Measurements from ENCODE around the gene BBLN. TPM values are rescaled to one million over a fixed set of nuclear protein-coding genes. Genes with fewer than 3 reads are reported as not detected.

The BBLN gene, protein sequence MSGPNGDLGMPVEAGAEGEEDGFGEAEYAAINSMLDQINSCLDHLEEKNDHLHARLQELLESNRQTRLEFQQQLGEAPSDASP
- 19.4 and 20.4 TPM in 2 replicates for total RNA-seq

GRCh38 chr9:128159784-128160602 is at the start of gene BBLN:
BBLN (plus strand) TSS chr9:128160265; CDS start chr9:128160408, 143 bp downstream.

GRCh38 chr9:128127568-128127989 is 32.5 kb upstream of the BBLN start, which contains the start of gene PTGES2:
PTGES2 (minus strand) TSS chr9:128127729; CDS start chr9:128127717, 12 bp downstream.

DNA sequence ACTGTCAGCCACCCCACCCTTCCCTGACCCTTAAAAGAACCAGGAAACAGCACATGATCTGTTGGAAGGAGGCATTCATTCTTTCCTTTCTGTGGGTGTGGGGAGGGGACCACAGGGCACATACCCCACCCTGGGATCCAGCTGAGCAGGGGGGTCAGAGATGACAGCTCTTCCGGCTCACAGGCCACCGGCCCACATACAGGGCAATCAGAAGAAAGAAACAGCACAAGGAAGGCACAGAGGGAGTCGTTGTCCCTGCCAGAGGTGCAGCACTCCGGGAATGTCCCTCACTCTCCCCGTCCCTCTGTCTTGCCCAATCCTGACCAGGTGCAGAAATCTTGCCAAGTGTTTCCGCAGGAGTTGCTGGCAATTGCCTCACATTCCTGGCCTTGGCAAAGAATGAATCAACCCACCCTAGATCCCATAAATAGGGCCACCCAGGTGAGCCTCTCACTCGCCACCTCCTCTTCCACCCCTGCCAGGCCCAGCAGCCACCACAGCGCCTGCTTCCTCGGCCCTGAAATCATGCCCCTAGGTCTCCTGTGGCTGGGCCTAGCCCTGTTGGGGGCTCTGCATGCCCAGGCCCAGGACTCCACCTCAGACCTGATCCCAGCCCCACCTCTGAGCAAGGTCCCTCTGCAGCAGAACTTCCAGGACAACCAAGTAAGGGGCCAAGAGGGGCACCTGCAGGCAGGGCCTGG is 10.9 kb upstream of the BBLN start, which contains the start of gene LCN2:
Gene LCN2 (plus strand): TSS at position 453 of the 701 bp plus-strand sequence. CDS start 73 bp downstream, at position 526.

GRCh38 chr9:128191406-128192046 is 31.5 kb downstream of the BBLN start, which contains the start of gene CIZ1:
CIZ1 (minus strand) TSS chr9:128191572; CDS start chr9:128190857, 715 bp downstream.

DNA sequence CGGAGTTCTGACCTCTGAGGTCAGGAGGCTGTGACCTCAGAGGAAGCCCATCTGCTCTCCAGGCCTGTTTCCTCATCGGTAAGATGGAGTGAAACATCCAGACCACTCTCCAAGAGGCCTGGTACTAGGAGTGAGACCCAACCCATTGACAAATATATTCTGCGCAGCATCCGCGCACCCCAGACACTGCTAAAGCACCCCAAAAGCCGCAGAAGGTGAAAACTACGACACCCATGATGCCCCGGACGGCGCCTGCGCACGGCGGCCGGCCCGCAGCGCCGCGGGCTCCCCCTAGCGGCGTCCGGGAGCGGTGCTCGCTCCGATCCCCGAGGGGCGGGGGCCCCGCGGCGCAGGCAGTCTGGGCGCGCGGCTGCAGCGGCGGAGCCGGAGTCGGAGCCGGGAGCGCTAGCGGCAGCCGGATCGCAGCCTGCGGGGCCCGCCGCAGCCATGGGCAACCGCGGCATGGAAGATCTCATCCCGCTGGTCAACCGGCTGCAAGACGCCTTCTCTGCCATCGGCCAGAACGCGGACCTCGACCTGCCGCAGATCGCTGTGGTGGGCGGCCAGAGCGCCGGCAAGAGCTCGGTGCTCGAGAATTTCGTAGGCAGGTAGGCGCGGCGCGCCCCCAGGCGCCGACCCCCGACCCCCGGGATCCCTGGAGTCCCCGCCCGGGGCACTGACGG is 43.1 kb downstream of the BBLN start, which contains the start of gene DNM1:
Gene DNM1 (plus strand): TSS at position 356 of the 683 bp plus-strand sequence. CDS start 92 bp downstream, at position 448.

Other genes with a start within 250 kb of the BBLN start
- 28.8 and 32.0 TPM in 2 replicates for gene ST6GALNAC4, start 243.2 kb upstream of the BBLN start, total RNA-seq
- 0.44 and 0.97 TPM in 2 replicates for gene PIP5KL1, start 229.5 kb upstream of the BBLN start, total RNA-seq
- 6.2 and 14.2 TPM in 2 replicates for gene DPM2, start 222.4 kb upstream of the BBLN start, total RNA-seq
- 1.1 and 20.5 TPM in 2 replicates for gene EEIG1, start 179.3 kb upstream of the BBLN start, total RNA-seq
- gene NAIF1, start 92.9 kb upstream of the BBLN start, total RNA-seq, result 9.1 and 11.9 TPM in 2 replicates
- gene SLC25A25, start 92.0 kb upstream of the BBLN start, total RNA-seq, result 20.1 and 53.8 TPM in 2 replicates
- 63.5 and 105 TPM in 2 replicates for gene PTGES2, start 32.5 kb upstream of the BBLN start, total RNA-seq
- gene LCN2, start 10.8 kb upstream of the BBLN start, total RNA-seq, result not detected in 2 replicates
- 16.4 and 35.4 TPM in 2 replicates for gene CIZ1, start 31.3 kb downstream of the BBLN start, total RNA-seq
- gene DNM1, start 43.1 kb downstream of the BBLN start, total RNA-seq, result 0.16 and 0.69 TPM in 2 replicates
- gene GOLGA2, start 115.7 kb downstream of the BBLN start, total RNA-seq, result 44.4 and 94.0 TPM in 2 replicates
- gene SWI5, start 116.0 kb downstream of the BBLN start, total RNA-seq, result 20.0 and 24.1 TPM in 2 replicates
- gene TRUB2, start 162.2 kb downstream of the BBLN start, total RNA-seq, result 19.3 and 25.1 TPM in 2 replicates
- 16.2 and 22.9 TPM in 2 replicates for gene COQ4, start 162.6 kb downstream of the BBLN start, total RNA-seq
- 24.1 and 37.9 TPM in 2 replicates for gene SLC27A4, start 180.3 kb downstream of the BBLN start, total RNA-seq
- 37.1 and 85.3 TPM in 2 replicates for gene URM1, start 211.1 kb downstream of the BBLN start, total RNA-seq